GM19351 (cell line): ENCODE results near the gene METRN.
"Not testable (repeated sequence)": the region's sequence is repeated elsewhere in the genome, so short reads cannot be mapped to it uniquely, and the experiment has no call there.

Experiments used
- ATAC-seq: cut with Tn5 transposase; IDR thresholded peaks from one replicate; pipeline ENCODE4 v1.9.1; 2021; ENCODE audit warnings: mild to moderate bottlenecking, moderate library complexity; ENCODE audit not compliant: unreplicated experiment

Gene METRN

DNA sequence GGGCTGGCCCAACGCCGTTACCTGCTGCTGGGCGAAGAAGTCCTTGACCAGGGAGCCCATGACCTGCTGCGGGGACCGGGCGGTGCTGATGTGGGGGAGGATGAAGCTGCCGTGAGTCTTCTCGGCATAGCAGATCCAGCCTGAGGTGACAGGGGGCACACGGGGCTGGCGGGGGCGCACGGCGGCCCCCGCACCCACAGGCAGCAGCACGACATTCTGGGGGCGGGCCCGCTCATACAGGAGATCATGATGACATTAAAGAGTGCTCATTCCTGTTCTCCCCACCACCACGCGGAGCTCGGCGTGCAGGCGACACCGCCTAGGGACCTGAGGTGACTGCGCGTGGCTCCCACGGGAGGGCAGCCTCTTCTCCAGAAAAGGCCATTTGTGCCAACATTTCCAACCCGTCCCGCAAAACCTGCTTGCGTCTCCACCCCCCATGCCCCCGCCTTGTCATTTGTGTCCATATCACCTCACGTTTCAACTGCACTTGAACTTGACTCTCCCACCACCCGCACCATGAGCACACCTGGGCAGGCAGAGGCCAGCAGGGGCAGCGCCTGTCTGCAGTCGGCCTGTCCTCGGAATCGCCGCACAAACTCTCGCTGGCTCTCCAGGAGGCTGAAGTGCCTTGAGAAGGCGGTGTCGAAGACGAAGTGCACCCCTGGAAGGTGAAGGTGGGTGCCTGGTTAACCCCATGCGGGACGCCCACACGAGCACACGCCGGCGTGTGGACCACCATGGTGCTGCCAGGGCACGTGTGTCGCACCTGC is 19.5 kb downstream of the METRN start:
- ATAC-seq, result no peak

DNA sequence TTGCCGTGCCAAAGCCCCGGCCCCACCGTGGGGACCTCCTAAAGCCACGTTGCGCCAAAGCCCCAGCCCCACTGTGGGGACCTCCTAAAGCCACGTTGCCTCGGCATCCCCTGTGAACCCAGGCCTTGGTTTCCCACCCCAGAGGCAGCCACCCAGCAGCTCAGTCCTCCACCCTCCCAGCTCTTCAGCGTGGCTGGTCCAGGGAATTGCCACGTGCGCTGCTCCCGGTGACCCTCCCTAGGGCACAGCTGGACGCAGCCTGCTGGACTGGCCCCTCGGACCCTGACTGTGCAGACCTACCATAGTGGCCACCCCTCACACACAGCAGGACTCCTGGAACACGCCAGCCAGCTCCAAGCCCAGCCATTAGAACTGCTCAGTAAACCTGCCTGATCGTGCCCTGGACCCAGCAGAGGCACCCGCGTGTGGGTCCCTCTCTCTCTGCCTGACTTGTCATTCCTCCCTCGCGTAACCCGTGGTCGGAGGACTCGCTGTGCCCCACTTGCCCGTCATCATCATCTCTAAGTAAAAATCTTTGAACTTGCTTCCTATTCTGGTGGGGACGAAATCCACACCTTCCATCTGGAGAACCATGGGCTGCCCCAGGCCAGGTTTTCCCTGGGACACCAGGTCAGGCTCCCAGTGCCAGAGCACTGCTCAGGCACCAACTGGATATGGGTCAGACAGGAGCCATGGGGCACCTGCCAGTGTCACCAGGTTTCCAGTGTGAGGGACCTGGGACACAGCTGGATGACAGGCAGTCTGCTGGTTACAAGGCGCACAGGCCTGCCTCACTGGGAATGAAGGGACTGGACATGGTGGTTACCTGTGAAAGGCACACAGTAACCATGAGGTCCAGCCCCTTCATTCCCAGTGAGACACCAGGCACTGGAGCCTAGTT is 20.3 kb downstream of the METRN start:
- ATAC-seq, result no peak

DNA sequence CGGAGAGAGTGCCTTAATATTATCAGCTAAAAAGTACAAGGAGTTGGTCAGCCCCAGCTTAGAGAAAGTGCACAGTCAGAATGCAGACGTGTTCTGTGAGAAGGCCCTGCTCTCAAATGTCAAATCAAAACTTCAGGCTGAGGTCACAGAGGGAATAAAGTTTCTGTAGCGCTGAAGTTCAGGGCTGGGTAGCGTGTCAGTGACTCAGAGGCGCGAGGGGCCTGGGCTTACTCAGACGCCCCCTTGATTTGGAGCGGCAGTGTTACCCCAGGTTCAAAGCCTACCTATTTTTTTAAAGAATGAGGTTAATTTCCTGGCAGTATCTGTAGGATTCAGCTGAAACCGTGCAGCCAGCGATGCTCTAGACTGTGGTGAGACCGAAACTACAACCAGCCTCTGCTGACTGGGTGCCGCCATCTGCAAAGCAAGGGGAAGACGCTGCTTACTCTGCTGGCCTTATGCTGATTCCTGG is 21.1 kb downstream of the METRN start:
- peak; percentile 49 for ATAC-seq

- ATAC-seq, result no peak
Observed at GRCh38 chr16:736936-737481, 22.1 kb downstream of the METRN start.

DNA sequence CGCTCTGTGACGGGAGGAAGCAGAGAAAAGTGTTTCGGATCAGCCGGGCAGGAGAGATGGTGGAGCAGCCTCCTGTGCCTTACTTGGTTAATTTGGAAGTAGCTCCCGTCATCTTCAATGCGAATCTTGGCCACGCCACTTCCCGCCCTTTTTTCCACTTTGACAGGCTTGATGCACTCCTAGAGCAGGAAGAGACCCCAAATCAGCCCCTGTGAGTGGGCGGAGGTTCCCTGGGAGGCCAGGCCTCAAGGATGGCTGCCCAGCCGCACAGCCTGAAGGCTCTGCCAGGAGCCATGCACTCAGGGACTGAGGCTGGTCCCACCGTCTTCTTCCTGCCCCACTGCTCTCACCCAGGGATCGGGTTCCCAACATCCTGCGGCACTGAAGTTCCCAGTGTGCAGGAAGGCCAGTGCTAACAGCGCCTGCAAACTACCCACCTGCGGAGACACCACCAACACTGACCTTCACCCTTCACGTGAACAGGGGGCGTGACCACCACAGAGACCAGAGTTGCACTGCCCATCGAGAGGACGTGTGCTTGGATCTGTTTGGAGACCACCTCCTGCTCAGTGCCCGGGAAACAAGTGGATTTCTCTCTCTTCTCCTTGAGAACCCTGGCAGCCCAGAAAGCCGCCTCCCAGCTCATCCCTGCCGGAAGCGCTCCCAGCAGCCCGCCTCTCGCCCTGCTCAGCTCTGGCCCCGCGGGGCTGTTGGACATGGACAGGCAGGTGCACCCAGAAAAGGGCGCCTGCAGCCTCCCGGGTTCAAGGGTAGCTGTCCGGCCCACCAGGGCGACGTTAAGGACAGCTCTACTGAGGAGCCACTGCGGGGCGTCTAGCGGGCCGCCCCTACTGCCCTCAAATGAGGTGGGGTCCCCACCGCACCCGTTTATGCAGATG is 24.9 kb downstream of the METRN start:
- no peak for ATAC-seq

- peak; percentile 6 for ATAC-seq
Observed at GRCh38 chr16:740459-740763, 25.5 kb downstream of the METRN start.

- ATAC-seq, result peak; percentile 55
Observed at GRCh38 chr16:740764-741505, 26.0 kb downstream of the METRN start, which contains the start of gene CIAO3. CIAO3 (minus strand) TSS chr16:740997; CDS start chr16:740985, 12 bp downstream.

- ATAC-seq, result no peak
Observed at GRCh38 chr16:741986-742629, 27.2 kb downstream of the METRN start.

GRCh38 chr16:742894-743293 is 28.0 kb downstream of the METRN start:
- ATAC-seq, result not testable (repeated sequence)

- no peak for ATAC-seq
Observed at GRCh38 chr16:743794-744500, 29.0 kb downstream of the METRN start.

- ATAC-seq, result no peak
Observed at GRCh38 chr16:745739-746138, 30.8 kb downstream of the METRN start.

DNA sequence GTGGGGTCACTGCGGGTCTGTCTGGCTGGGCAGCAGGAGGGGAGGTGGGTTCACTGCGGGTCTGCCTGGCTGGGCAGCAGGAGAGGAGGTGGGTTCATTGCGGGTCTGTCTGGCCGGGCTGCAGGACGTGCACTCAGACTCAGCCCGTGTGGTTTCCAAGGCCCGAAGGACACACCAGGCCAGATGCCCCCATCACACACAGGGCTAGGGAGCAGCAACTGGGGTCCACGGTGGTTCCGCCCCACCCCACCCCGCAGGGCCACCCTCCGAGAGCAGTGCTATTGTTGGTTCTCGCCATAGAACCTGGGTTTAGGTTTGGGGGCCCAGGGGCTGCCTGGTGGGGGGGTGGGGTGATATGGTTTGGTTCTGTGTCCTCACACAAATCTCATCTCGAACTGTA is 31.7 kb downstream of the METRN start:
- ATAC-seq, result no peak

GRCh38 chr16:747978-748746 is 33.2 kb downstream of the METRN start:
- ATAC-seq, result no peak

GRCh38 chr16:749010-749409 is 34.1 kb downstream of the METRN start:
- no peak for ATAC-seq

GRCh38 chr16:750485-750884 is 35.6 kb downstream of the METRN start:
- ATAC-seq, result no peak

DNA sequence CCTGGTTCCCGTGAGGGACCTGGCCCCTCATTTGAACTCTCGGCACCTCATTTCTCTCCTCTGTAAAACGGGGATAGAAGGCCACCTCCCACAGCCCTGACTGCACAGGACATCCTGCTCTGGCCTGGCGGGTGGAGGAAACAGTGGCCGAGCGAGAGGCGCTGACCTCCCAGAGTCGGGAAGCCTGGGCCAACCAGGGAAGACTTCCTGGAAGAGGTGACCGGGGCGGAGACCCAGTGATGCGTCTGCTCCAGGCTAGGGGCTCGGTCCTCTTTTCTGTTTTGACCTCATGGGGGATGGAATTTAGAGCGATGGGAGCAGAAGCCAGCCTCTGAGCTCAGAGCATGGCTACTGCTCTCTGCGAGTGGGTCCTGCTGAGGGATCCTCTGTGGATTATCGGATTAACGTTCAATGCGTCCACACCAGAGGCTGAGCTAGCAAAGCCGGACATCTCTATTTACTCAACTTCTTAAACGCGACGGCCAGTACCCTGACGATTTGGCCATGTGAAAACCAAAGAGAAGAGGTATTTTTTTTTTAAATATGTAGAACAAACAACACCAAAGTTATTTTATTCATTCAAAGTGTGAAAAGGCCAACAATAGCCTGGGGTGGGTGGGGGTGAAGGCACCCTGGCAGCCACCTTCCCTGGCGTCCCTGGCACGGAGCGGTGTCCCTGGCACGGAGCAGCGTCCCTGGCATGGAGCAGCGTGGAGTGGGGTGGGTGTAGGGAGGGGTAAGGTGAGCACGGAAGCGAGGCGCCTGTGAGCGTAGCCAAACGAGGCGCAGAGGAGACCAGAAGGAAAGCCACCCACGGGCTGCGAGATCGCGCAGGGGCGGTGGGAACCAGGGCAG is 36.5 kb downstream of the METRN start:
- no peak for ATAC-seq

DNA sequence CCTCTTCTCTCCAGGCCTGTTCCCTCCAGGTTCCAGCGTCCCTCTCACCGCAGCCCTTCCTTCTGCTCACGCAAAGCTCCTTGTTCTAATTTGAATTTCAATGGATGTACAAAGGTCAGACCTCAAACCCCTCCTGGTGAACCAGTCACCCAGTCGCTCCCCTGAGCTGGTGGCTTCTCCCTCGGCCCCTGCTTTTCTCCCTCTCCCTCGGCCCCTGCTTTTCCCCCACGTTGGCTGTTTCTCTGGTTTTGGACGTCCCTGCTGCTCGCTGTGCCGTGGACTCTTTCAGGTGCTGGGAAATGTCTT is 37.0 kb downstream of the METRN start:
- no peak for ATAC-seq
